Upper lobe of right lung (tissue), 1 donor: Measurements from ENCODE around the gene TMEM135. TPM values are rescaled to one million over a fixed set of nuclear protein-coding genes. Genes with fewer than 3 reads are reported as not detected.

ENCODE experiments used
- ATAC-seq: fragments of 200-7000 bp; cut with Tn5 transposase; one replicate; pipeline ENCODE4 v1.9.1; 2020; ENCODE audit warnings: mild to moderate bottlenecking, moderate library complexity
- DNase-seq: peaks from one replicate; pipeline ENCODE4 v3.0.0-alpha.2; 2020
- H3K27ac ChIP-seq: fragments of 200-600 bp; one replicate; pipeline ENCODE4 v1.8.0; 2022
- H3K27me3 ChIP-seq: fragments of 200-600 bp; one replicate; pipeline ENCODE4 v1.8.0; 2022; ENCODE audit warnings: mild to moderate bottlenecking
- H3K36me3 ChIP-seq: fragments of 200-600 bp; one replicate; pipeline ENCODE4 v1.8.0; 2022
- H3K4me1 ChIP-seq: fragments of 200-600 bp; one replicate; pipeline ENCODE4 v1.8.0; 2022
- H3K4me3 ChIP-seq: fragments of 200-600 bp; one replicate; pipeline ENCODE4 v1.8.0; 2022; ENCODE audit warnings: mild to moderate bottlenecking
- H3K9me3 ChIP-seq: fragments of 200-600 bp; one replicate; pipeline ENCODE4 v1.8.0; 2022
- intact Hi-C: fragments of 100-400 bp; cut with DNase I; formaldehyde crosslinking; loops from one replicate; pipeline ENCODE4 v1.11.0; 2022
- total RNA-seq: library from RNA; stranded (reverse); fragmentation: NEBNext Ultra II Directional; extraction: Animal tissue kit (Norgen Biotek cat#: 25700); gene quantifications from one replicate; pipeline ENCODE4 v1.2.1, GENCODE V29; 2021
- TF ChIP-seq, protein P1 (sequence below): fragments of 200-600 bp; IDR thresholded peaks from one replicate; pipeline ENCODE4 v1.8.0; 2022; ENCODE audit warnings: antibody characterized with exemption
- donor health status: DM: no; HTN: yes; CAD: no; lungs with severe emphysema.

The TMEM135 gene
- total RNA-seq, 1 donor from 2014 or later, result 24.5 TPM

DNA sequence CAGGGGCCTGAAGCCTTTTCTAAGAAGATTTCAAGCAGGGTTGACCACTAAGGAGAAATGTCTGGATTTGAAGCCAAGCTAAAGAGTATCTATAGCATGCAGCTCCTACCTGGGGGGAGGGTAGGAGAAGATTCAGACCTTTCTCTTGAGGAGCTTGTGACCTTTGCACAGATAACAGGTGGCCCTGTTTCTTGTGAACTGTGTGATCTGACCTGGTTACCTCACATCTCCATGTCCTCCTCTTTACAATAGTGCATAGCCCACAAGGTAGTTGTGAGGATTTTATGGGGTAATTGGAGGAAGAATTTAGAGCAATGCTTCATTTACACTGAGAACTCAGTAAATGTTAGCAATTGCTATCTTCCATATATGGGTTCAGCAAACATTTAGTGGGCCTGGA lies 310.1 kb downstream of the TMEM135 start:
- DNase-seq, result no peak
- H3K9me3 ChIP-seq, result no peaks in the 10 kb centered on the region
- no peaks in the 10 kb centered on the region for H3K36me3 ChIP-seq
- no peaks in the 10 kb centered on the region for H3K27me3 ChIP-seq
- TF ChIP-seq, protein P1, sequence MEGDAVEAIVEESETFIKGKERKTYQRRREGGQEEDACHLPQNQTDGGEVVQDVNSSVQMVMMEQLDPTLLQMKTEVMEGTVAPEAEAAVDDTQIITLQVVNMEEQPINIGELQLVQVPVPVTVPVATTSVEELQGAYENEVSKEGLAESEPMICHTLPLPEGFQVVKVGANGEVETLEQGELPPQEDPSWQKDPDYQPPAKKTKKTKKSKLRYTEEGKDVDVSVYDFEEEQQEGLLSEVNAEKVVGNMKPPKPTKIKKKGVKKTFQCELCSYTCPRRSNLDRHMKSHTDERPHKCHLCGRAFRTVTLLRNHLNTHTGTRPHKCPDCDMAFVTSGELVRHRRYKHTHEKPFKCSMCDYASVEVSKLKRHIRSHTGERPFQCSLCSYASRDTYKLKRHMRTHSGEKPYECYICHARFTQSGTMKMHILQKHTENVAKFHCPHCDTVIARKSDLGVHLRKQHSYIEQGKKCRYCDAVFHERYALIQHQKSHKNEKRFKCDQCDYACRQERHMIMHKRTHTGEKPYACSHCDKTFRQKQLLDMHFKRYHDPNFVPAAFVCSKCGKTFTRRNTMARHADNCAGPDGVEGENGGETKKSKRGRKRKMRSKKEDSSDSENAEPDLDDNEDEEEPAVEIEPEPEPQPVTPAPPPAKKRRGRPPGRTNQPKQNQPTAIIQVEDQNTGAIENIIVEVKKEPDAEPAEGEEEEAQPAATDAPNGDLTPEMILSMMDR, result no peak
- no peak overlapping the region for H3K4me3 ChIP-seq
- H3K4me1 ChIP-seq, result peaks cover 4% of the 10 kb centered on the region
- no peak overlapping the region for H3K27ac ChIP-seq
- no peak for ATAC-seq
- intact Hi-C loops, result no loop called here

DNA sequence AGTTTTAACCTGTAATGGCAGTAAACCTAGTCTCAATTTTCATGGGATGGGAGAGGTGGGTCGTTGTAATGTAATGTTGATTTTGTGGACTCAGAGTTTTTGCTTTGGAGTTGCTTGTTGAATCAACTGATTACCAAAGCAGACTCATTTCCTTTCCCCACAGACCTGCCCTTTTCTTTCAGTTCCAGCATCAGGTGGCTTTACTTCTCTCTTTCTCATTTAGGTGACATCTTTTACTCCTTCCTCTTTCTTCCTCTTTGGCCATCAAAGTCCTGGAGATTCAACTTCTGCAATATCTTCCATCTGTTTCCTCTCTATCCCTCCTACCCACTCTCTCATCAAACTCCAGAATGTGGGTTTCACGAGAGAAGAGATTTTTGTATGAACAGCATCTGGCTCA lies 313.9 kb downstream of the TMEM135 start:
- Histone ChIP-seq H3K9me3 (no peaks in the 10 kb centered on the region), H3K4me1 (peaks cover 11% of the 10 kb centered on the region), H3K4me3 (no peak overlapping the region), H3K36me3 (no peaks in the 10 kb centered on the region), H3K27ac (no peak overlapping the region), H3K27me3 (no peaks in the 10 kb centered on the region)
- TF ChIP-seq, protein P1, result no peak
- intact Hi-C loops, result loop anchor here (5.0 kb wide), 1 partner anchor 71 kb away; no protein-coding TSS in a partner anchor
- no peak for DNase-seq
- ATAC-seq, result no peak

DNA sequence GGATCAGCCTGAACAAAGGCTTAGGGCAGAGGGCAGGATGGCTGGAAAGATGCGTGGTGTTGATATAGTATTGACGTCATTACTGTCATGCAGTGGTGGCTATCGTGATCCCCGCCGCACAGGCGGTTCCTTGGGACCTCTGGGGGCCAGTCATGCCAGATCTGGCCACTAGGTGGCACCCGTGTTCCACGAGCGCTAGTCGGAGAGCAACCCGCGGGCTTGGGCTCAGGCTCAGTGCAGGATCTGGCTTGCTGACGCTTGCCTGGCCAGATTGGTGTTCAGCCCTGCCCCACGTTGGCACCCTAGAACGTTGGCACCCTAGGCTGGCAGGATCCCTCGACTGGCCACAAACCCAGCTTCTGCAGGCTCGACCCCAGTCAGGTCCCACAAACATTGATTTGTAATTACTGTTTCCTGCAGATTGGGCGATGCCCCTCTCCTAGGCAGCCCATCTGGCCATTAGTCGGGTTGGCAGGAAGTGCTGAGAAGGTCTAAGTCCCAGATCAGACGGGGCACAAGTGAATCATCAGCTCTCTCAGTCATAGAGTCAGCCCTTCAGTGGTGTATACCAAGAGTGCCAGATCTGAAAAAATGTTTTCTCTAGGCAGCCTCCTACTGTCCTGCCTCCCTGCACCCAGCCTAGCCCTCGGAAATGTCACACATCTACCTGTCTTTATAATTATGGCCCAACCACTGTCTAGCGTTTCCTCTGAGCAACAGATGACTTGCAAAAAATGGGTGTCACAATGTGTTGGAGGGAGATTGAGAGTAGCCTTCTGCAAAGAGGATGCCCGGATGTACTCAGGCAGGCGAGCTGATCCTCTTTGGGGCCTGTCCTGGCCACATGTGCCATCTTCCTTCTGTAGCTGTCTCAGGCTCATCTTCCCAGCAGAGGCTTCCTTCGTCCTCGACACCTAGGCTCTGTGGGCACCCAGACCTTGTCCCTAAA lies 315.3 kb downstream of the TMEM135 start:
- ATAC-seq (peak; percentile 97), DNase-seq (peak; percentile 91)
- TF ChIP-seq, protein P1, result peak; percentile 100
- Histone ChIP-seq H3K4me3 (no peak overlapping the region), H3K9me3 (no peaks in the 10 kb centered on the region), H3K27ac (no peak overlapping the region), H3K4me1 (peaks cover 11% of the 10 kb centered on the region), H3K36me3 (no peaks in the 10 kb centered on the region), H3K27me3 (no peaks in the 10 kb centered on the region)
- intact Hi-C loops, result loop anchor here (5.0 kb wide), 1 partner anchor 69 kb away; no protein-coding TSS in a partner anchor

DNA sequence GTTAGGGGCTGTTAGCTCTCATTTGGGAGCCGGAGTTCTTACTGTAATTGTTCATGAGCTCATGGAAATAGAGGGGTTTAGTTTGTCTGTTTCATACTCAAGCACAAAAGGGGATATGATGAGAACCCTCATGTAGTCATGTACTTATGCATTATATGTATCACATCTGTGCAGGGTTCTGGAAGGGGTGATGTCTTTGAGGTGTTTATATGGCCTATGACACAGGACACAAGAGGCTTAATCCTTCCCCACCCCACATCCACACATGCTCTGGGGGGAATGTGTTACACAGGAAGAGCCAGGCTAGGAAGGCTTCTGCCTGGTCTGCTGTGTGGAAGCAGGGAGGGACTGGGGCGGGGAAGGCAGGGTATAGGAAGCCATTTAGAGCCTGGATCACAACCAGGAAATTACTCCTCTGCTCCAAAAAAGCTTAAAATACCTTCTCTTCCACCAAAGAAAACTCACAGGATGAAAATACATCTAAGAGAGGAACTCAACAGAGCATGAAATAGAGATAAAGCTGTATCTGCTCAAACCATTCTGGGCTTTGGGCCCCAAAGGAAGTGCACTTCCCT lies 316.1 kb downstream of the TMEM135 start:
- ATAC-seq, result no peak
- Histone ChIP-seq H3K4me3 (no peak overlapping the region), H3K4me1 (peaks cover 11% of the 10 kb centered on the region), H3K9me3 (no peaks in the 10 kb centered on the region), H3K36me3 (no peaks in the 10 kb centered on the region), H3K27me3 (no peaks in the 10 kb centered on the region), H3K27ac (no peak overlapping the region)
- TF ChIP-seq, protein P1, result no peak
- DNase-seq, result no peak
- intact Hi-C loops, result loop anchor here (5.0 kb wide), 1 partner anchor 68 kb away; no protein-coding TSS in a partner anchor

DNA sequence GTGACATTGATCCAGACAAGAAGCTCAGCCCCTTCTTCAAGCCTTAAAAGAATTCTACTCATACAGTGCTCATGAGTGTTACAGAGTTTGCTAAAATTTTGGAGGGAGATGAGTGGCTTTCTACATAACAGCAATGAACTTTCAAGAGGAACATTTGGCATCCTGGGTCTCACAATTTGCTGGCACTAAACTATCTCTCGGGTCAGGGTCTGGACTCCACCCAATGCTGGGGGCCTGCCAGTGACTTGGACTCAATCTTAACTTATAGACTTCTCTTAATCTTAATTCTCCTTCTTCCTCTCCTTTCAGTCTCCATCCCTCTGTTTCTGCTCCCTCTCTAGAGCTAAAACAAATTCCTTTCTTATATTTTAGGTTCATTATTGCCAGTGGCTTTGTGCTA lies 317.9 kb downstream of the TMEM135 start:
- H3K4me3 ChIP-seq, result no peak overlapping the region
- H3K4me1 ChIP-seq, result peaks cover 11% of the 10 kb centered on the region
- intact Hi-C loops, result no loop called here
- DNase-seq, result no peak
- no peak overlapping the region for H3K27ac ChIP-seq
- no peaks in the 10 kb centered on the region for H3K9me3 ChIP-seq
- no peaks in the 10 kb centered on the region for H3K27me3 ChIP-seq
- no peaks in the 10 kb centered on the region for H3K36me3 ChIP-seq
- no peak for ATAC-seq
- TF ChIP-seq, protein P1, result no peak
